ENCODE data around the gene SLC9A7.

Gene SLC9A7

GRCh38 chrX:46653482-46653881 lies 105.4 kb downstream of the SLC9A7 start:
- TF ChIP-seq CTCF (IDR thresholded peaks at IDR 0.05) = peak; percentile 35; the same call in 1 of the 2 replicates

DNA sequence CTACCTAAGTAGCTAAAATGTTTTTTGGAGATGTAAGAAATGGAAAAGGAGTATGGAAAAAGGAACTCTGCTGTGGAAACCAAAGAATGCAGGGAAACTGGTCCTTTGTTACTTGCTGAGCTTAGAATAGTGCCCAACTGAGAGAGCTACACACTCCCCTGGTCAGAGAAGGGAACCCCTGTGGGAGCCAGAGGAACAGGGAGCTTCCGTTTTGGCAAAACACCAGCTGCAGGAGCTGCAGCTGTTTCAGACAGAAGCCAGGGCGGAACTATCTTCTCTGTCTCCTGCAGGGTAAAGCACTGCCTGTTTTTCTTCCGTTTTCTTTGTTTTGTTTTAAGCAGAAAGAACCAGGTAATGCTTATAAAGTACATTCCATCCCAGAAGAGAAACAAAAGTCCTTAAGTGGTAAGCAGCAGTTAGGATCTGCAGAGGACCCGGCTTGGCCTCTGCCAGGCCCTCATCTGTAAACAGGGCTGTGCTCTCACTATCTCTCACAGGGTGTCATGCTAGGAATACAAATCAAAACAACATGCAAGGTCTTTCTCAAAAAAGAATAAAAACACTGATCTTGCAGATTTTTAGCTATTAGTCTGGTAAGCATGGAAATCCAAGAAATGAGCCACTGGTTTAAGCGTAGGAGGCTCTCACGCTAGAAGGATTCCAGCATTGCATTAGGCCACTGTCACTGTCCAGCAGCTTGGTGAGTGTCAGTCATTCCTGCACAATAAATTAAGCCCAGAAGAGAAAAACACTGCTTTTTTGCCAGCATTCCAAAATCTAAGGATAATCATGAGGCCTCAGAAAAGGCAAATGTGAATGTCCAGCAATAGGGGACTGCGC lies 109.3 kb downstream of the SLC9A7 start:
- TF ChIP-seq CTCF (IDR thresholded peaks at IDR 0.05) = no peak

DNA sequence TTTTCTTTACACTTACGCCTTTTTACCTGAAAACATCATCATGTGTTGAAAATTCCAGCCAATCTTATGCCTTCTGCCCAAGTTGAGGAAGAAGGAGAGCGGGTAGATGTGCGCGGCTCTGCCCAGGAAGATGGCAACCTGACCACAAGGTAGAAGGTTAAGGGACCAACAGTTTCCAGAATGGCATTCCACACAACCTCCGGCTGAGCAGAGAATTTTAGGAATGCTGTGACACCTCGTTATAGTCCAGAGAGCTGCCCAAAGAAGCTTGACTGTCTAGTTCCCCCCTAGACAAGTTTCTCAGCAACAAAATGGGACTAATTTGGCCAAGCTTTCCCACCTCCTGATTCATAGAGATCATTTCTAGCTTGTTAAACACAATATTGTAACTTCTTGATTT lies 110.3 kb downstream of the SLC9A7 start:
- no peak for TF ChIP-seq CTCF (IDR thresholded peaks at IDR 0.05)

DNA sequence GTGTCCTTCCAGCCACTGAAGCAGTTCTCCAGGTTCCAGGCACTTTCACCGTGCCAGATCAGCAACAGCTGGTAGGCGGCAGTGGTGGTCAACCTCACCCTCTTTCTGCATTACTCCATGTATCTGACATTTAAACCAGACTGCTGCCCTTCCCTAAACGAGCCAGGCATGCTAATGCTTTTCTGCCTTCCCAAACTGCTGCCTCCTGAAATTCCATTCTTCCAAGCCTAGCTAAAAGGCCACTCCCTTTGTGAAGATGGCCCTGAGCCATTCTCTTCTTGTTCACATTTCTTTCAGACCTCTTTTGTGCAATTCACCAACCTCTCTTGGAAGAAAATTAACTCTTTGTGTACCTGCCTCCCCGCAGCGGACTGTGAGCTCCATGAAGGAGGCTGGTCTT lies 111.7 kb downstream of the SLC9A7 start:
- TF ChIP-seq CTCF (IDR thresholded peaks at IDR 0.05) = no peak

GRCh38 chrX:46645614-46646013 lies 113.3 kb downstream of the SLC9A7 start:
- no peak for TF ChIP-seq CTCF (IDR thresholded peaks at IDR 0.05)

GRCh38 chrX:46643636-46644035 lies 115.3 kb downstream of the SLC9A7 start:
- no peak for TF ChIP-seq CTCF (IDR thresholded peaks at IDR 0.05)

GRCh38 chrX:46642145-46642544 lies 116.8 kb downstream of the SLC9A7 start:
- TF ChIP-seq CTCF (IDR thresholded peaks at IDR 0.05) = peak; percentile 37

Measured in LNCAP (cell line).